ENCODE results near the gene GMDS. TPM values are rescaled to one million over a fixed set of nuclear protein-coding genes. Genes with fewer than 3 reads are reported as not detected.

Gene GMDS
- total RNA-seq, 1 experiment from 2014 or later: 35.0 TPM

DNA sequence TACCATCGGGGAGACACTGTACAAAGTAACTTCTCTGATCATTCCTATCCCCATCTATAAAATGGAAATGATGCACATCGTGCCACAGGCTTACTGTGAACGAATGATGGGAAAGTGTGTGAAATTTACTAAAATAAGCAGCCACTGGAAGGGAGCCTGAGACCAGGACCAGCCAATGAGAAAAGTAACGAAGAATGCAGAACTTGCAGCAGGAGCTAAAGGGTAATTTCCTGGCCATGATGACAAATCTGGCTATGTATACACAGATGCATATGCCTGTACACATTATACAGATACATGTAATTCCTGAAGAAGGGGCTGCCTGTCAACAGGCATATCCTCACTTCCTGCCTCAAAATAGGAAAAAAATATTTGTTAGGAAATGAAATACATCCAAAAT, 47.4 kb downstream of the GMDS start:
- no peak overlapping the region for H3K4me3 Mint-ChIP-seq
- ATAC-seq (no peak), DNase-seq (ENCODE audit: low spot score) (no peak)
- no peak overlapping the region for H3K27ac Mint-ChIP-seq
- ChIA-PET POLR2A (no interaction called here), CTCF (interaction anchor here (1.2 to 2.4 kb wide), 2 partner anchors 11 to 156 kb away, joined by 3 to 10 read pairs; no protein-coding TSS in a partner anchor)
- H3K36me3 Mint-ChIP-seq: no peaks in the 10 kb centered on the region
- peaks cover 19% of the 10 kb centered on the region for H3K4me1 Mint-ChIP-seq
- no peaks in the 10 kb centered on the region for H3K27me3 Mint-ChIP-seq (ENCODE audit: low read depth)
- no peaks in the 10 kb centered on the region for H3K9me3 Mint-ChIP-seq
- no peak for TF ChIP-seq ATF2 (CRISPR knock-in tag; IDR thresholded peaks at IDR 0.05; ENCODE audit: borderline replicate concordance, low read depth)
- TF ChIP-seq FOXP1 (CRISPR knock-in tag; IDR thresholded peaks at IDR 0.05; ENCODE audit: borderline replicate concordance): no peak
- no peak for TF ChIP-seq ZNF423 (CRISPR knock-in tag; IDR thresholded peaks at IDR 0.05)
- TF ChIP-seq TP53 (CRISPR knock-in tag; IDR thresholded peaks at IDR 0.05): no peak
- TF ChIP-seq FOXJ3 (CRISPR knock-in tag; IDR thresholded peaks at IDR 0.05; ENCODE audit: borderline replicate concordance): no peak
- no peak for TF ChIP-seq ZBTB21 (CRISPR knock-in tag; IDR thresholded peaks at IDR 0.05; ENCODE audit: borderline replicate concordance)

DNA sequence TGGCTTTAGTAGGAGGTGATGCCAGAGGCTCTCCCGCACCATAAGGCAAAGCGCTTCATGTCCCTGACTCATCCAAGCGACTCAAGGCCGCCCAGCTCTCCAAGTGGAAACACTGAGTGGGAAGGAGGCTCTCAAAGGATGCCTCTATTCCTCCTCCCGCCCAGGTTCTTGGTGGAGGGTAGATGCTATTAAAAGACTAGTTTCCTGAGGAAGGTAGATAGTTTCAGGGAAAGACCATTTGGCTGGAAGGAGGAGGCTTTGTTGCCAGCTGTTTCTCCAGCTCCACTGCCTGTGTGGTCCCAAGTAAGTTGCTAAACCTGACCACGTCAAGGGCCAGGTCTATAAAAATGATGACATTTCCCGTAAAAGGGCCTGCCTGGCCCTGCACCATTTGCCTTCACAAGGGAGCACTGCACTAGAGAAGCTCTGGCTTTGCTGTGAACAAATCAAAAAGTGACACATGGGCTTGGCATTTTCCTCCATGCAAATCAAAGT, 48.2 kb downstream of the GMDS start:
- Mint-ChIP-seq H3K9me3 (no peaks in the 10 kb centered on the region), H3K27ac (no peak overlapping the region), H3K4me1 (peaks cover 19% of the 10 kb centered on the region), H3K27me3 (ENCODE audit: low read depth) (no peaks in the 10 kb centered on the region), H3K4me3 (no peak overlapping the region), H3K36me3 (no peaks in the 10 kb centered on the region)
- DNase-seq (ENCODE audit: low spot score) (no peak), ATAC-seq (no peak)
- TF ChIP-seq IRF2 (CRISPR knock-in tag; IDR thresholded peaks at IDR 0.05; ENCODE audit: borderline replicate concordance, low read depth) (no peak), ZNF532 (CRISPR knock-in tag; IDR thresholded peaks at IDR 0.05; ENCODE audit: borderline replicate concordance) (no peak), ATF1 (CRISPR knock-in tag; IDR thresholded peaks at IDR 0.05) (no peak), CDX4 (CRISPR knock-in tag; IDR thresholded peaks at IDR 0.05; ENCODE audit: borderline replicate concordance) (no peak), TCF7 (CRISPR knock-in tag; IDR thresholded peaks at IDR 0.05; ENCODE audit: low read depth) (no peak), NFATC4 (CRISPR knock-in tag; IDR thresholded peaks at IDR 0.05) (no peak), USF2 (CRISPR knock-in tag; IDR thresholded peaks at IDR 0.05) (no peak), MAX (CRISPR knock-in tag; IDR thresholded peaks at IDR 0.05) (no peak), CREM (CRISPR knock-in tag; IDR thresholded peaks at IDR 0.05) (no peak), JUN (CRISPR knock-in tag; IDR thresholded peaks at IDR 0.05) (no peak), SMAD4 (CRISPR knock-in tag; IDR thresholded peaks at IDR 0.05) (no peak)
- TF ChIP-seq, protein P1, sequence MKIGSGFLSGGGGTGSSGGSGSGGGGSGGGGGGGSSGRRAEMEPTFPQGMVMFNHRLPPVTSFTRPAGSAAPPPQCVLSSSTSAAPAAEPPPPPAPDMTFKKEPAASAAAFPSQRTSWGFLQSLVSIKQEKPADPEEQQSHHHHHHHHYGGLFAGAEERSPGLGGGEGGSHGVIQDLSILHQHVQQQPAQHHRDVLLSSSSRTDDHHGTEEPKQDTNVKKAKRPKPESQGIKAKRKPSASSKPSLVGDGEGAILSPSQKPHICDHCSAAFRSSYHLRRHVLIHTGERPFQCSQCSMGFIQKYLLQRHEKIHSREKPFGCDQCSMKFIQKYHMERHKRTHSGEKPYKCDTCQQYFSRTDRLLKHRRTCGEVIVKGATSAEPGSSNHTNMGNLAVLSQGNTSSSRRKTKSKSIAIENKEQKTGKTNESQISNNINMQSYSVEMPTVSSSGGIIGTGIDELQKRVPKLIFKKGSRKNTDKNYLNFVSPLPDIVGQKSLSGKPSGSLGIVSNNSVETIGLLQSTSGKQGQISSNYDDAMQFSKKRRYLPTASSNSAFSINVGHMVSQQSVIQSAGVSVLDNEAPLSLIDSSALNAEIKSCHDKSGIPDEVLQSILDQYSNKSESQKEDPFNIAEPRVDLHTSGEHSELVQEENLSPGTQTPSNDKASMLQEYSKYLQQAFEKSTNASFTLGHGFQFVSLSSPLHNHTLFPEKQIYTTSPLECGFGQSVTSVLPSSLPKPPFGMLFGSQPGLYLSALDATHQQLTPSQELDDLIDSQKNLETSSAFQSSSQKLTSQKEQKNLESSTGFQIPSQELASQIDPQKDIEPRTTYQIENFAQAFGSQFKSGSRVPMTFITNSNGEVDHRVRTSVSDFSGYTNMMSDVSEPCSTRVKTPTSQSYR (CRISPR knock-in tag; IDR thresholded peaks at IDR 0.05): no peak
- CTCF ChIA-PET: interaction anchor here (0.9 to 1.6 kb wide), 5 partner anchors 9 to 304 kb away, joined by 3 to 5 read pairs (median 4); no protein-coding TSS in a partner anchor
- POLR2A ChIA-PET: no interaction called here

Measured in WTC11 (cell line).